WI38 (cell line): Measurements from ENCODE around the gene KIF18B.

Source experiments
- H3K4me3 ChIP-seq: 2 replicates; pipeline ENCODE4 v1.5.1; 2011; ENCODE audit warnings: low read depth, mild to moderate bottlenecking, control low read depth, low read length
- TF ChIP-seq, protein P1 (sequence below): IDR thresholded peaks from 2 replicates; pipeline ENCODE4 v1.5.1; 2012; ENCODE audit warnings: low read depth, mild to moderate bottlenecking, control low read depth, low read length

KIF18B gene

GRCh38 chr17:44928136-44928535 lies 19.4 kb downstream of the KIF18B start:
- no peak overlapping the region for H3K4me3 ChIP-seq
- TF ChIP-seq, protein P1, sequence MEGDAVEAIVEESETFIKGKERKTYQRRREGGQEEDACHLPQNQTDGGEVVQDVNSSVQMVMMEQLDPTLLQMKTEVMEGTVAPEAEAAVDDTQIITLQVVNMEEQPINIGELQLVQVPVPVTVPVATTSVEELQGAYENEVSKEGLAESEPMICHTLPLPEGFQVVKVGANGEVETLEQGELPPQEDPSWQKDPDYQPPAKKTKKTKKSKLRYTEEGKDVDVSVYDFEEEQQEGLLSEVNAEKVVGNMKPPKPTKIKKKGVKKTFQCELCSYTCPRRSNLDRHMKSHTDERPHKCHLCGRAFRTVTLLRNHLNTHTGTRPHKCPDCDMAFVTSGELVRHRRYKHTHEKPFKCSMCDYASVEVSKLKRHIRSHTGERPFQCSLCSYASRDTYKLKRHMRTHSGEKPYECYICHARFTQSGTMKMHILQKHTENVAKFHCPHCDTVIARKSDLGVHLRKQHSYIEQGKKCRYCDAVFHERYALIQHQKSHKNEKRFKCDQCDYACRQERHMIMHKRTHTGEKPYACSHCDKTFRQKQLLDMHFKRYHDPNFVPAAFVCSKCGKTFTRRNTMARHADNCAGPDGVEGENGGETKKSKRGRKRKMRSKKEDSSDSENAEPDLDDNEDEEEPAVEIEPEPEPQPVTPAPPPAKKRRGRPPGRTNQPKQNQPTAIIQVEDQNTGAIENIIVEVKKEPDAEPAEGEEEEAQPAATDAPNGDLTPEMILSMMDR = no peak

DNA sequence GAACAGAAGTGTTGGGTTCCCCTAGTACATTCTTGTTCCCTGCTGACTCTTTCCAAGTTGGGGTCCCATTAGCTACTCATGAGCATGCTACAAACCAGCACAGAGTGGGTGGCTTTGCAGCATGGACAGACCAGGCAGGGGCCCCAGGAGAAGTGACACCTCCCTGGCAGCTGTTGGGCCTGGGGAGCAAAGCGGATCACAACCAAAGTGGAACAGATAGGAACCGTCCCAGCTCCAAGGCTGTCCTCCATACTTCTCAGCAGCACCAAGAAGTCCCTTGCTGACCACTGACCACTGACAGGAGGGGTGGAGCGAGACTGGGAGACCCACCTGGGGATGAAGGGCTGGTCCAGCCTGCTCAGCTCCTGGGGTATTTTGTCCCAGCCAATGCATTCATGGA lies 19.9 kb downstream of the KIF18B start:
- no peak overlapping the region for H3K4me3 ChIP-seq
- TF ChIP-seq, protein P1 = no peak

DNA sequence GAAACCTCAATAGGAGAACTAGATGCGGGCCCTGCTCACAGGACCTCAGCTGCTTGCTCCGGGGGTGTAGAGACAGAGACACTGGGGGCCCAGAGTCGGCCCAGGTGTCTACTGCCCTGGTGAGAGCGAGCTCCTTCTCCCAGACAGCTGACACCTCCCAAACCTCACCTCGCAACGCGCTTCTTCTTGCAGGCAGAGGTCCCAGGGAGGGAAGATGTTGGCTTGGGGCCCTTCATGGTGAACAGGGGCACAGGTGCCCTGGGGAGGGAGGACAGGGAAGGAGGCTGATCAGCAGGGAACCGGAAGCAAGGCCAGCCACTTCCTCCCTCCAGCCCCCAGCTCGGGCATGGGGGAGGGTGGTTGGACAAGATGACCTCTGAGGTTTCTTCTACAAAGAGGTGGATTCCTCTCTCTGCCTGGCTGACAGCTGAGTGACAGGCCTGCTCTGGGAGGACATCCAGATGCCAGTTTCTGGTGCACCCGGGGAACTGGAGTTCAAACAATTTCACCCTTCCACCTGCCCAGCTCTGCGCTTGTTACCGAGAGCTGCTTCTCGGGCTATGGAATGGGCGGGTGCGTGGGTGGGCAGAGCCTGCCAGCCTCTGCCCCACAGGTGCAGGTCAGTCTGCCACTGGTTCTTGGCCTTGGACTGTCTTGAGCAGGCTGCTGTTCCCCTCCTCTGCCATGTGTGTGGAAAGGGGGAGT lies 20.6 kb downstream of the KIF18B start:
- TF ChIP-seq, protein P1 = no peak
- H3K4me3 ChIP-seq = no peak overlapping the region

GRCh38 chr17:44925731-44926697 lies 21.6 kb downstream of the KIF18B start:
- H3K4me3 ChIP-seq = no peak overlapping the region
- TF ChIP-seq, protein P1 = no peak

- H3K4me3 ChIP-seq = no peak overlapping the region
- TF ChIP-seq, protein P1 = no peak
These were observed 23.4 kb downstream of the KIF18B start for GRCh38 chr17:44924107-44924544.

DNA sequence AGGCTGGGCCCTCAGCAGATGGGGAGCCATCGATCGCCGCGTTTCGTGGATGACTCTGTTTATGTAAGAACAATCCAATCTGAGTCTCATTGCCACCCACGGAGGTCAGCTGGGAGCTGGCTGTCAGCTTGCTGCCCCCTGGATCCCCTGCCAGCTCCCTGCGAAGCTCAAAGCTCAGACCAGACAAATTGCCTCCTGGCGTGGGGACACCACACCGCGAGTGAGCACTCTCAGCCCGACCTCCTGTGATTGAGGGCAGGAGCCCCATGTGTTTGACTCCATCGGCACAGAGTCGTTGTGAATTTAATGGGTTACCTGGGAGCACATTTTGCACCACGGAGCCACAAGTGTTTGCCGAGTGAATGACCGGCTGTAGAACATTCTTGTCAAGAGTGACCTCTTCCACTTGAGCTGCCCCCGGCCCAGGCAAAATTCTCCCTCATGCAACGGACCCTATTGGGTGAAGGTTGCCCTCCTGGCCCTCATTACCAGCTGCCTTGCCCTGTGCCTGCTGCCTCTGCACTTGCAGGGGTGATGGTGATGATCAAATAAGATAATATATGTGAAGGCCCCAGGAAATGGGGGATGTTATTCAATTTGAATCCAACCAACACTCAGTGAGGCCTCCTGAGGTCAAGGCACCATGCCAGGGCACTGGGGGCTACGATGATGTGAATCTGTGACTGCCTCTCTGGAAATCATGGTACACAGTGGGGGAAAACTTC lies 24.7 kb downstream of the KIF18B start:
- TF ChIP-seq, protein P1 = no peak
- H3K4me3 ChIP-seq = no peak overlapping the region
